ENCODE data around the gene LAMC1. TPM values are rescaled to one million over a fixed set of nuclear protein-coding genes. Genes with fewer than 3 reads are reported as not detected.

Gene LAMC1
- total RNA-seq, 2 donors from 2014 or later: 60.7 to 96.6 TPM

DNA sequence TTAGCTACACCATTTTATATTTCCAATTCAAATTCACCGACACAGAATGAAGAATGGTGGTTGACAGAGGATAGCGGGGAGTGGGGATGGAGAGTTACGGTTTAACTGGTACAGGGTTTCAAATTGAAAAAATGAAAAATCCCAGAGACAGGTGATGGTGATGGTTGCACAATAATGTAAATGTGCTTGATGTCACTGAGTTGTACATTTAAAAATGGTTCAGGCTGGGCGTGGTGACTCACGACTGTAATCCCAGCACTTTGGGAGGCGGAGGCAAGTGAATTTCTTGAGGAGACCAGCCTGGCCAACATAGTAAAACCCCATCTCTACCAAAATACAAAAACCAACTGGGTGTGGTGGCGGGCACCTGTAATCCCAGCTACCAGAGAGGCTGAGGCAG lies 39.1 kb upstream of the LAMC1 start:
- Histone ChIP-seq H3K9me3 (no peaks in the 10 kb centered on the region), H3K27me3 (no peaks in the 10 kb centered on the region), H3K36me3 (replicated peaks in 1 of 2; ENCODE audit: insufficient read depth in 1 of 2, low read depth in 2 of 2) (no peaks in the 10 kb centered on the region), H3K4me3 (no peak overlapping the region), H3K27ac (no peak overlapping the region), H3K4me1 (no peaks in the 10 kb centered on the region)
- TF ChIP-seq CTCF (IDR thresholded peaks at IDR 0.05) (no peak), POLR2A (IDR thresholded peaks at IDR 0.05) (no peak)
- 77 to 90% methylated on average over 7 of the region's 7 CpGs for WGBS, 2 donors
- ATAC-seq (no peak), DNase-seq (no peak)
- intact Hi-C loops (cut with DNase I): no loop called here

GRCh38 chr1:182984621-182985020 lies 38.6 kb upstream of the LAMC1 start:
- H3K36me3 ChIP-seq (replicated peaks in 1 of 2; ENCODE audit: insufficient read depth in 1 of 2, low read depth in 2 of 2): no peaks in the 10 kb centered on the region
- H3K27me3 ChIP-seq: no peaks in the 10 kb centered on the region
- ATAC-seq: no peak
- no peak overlapping the region for H3K27ac ChIP-seq
- intact Hi-C loops (cut with DNase I): no loop called here
- TF ChIP-seq CTCF (IDR thresholded peaks at IDR 0.05) (no peak), POLR2A (IDR thresholded peaks at IDR 0.05) (no peak)
- no peak overlapping the region for H3K4me3 ChIP-seq
- DNase-seq: no peak
- no peaks in the 10 kb centered on the region for H3K9me3 ChIP-seq
- WGBS, 2 donors: 79 to 82% methylated on average over 1 of the region's 1 CpG
- H3K4me1 ChIP-seq: no peaks in the 10 kb centered on the region

GRCh38 chr1:182985876-182986275 lies 37.3 kb upstream of the LAMC1 start:
- 59 to 82% methylated on average over 1 of the region's 1 CpG for WGBS, 2 donors
- ATAC-seq (no peak), DNase-seq (no peak)
- H3K27me3 ChIP-seq: no peaks in the 10 kb centered on the region
- H3K36me3 ChIP-seq (replicated peaks in 1 of 2; ENCODE audit: insufficient read depth in 1 of 2, low read depth in 2 of 2): no peaks in the 10 kb centered on the region
- no peaks in the 10 kb centered on the region for H3K4me1 ChIP-seq
- TF ChIP-seq POLR2A (IDR thresholded peaks at IDR 0.05) (no peak), CTCF (IDR thresholded peaks at IDR 0.05) (no peak)
- H3K27ac ChIP-seq: no peak overlapping the region
- intact Hi-C loops (cut with DNase I): no loop called here
- H3K4me3 ChIP-seq: no peak overlapping the region
- no peaks in the 10 kb centered on the region for H3K9me3 ChIP-seq

GRCh38 chr1:182990413-182991144 lies 32.6 kb upstream of the LAMC1 start:
- ATAC-seq (no peak), DNase-seq (no peak)
- intact Hi-C loops (cut with DNase I): no loop called here
- H3K4me1 ChIP-seq: no peaks in the 10 kb centered on the region
- H3K27ac ChIP-seq: no peak overlapping the region
- TF ChIP-seq POLR2A (IDR thresholded peaks at IDR 0.05) (no peak), CTCF (IDR thresholded peaks at IDR 0.05) (no peak)
- no peaks in the 10 kb centered on the region for H3K9me3 ChIP-seq
- H3K27me3 ChIP-seq: no peaks in the 10 kb centered on the region
- no peaks in the 10 kb centered on the region for H3K36me3 ChIP-seq (replicated peaks in 1 of 2; ENCODE audit: insufficient read depth in 1 of 2, low read depth in 2 of 2)
- WGBS, 2 donors: 68 to 80% methylated on average over 7 of the region's 7 CpGs
- no peak overlapping the region for H3K4me3 ChIP-seq

- no peak for TF ChIP-seq POLR2A (IDR thresholded peaks at IDR 0.05)
- TF ChIP-seq CTCF (IDR thresholded peaks at IDR 0.05): no peak
- Histone ChIP-seq H3K27ac (no peak overlapping the region), H3K4me1 (no peaks in the 10 kb centered on the region), H3K4me3 (no peak overlapping the region), H3K36me3 (replicated peaks in 1 of 2; ENCODE audit: insufficient read depth in 1 of 2, low read depth in 2 of 2) (no peaks in the 10 kb centered on the region), H3K9me3 (no peaks in the 10 kb centered on the region), H3K27me3 (no peaks in the 10 kb centered on the region)
- intact Hi-C loops (cut with DNase I): no loop called here
- DNase-seq (no peak), ATAC-seq (no peak)
Observed at GRCh38 chr1:182993746-182994145, 29.5 kb upstream of the LAMC1 start.

Measured in body of pancreas (tissue), 4 donors.